Activated CD8-positive, alpha-beta memory T cell treated with anti-CD3 and anti-CD28 coated beads for 4 hours (primary cell): ENCODE measurements around the gene SMIM34.
"Not testable (repeated sequence)": the region's sequence is repeated elsewhere in the genome, so short reads cannot be mapped to it uniquely, and the experiment has no call there.

Experiments used
- DNase-seq, 2 donors: peaks; one replicate each; pipeline ENCODE4 v3.0.0-alpha.2; 2020; ENCODE audit warnings: low read depth in 2 of 2

Gene SMIM34, protein sequence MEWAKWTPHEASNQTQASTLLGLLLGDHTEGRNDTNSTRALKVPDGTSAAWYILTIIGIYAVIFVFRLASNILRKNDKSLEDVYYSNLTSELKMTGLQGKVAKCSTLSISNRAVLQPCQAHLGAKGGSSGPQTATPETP

GRCh38 chr21:34423805-34424204, at the start of gene SMIM34:
TSS of gene SMIM34 (minus strand) at chr21:34423951. CDS start at chr21:34423839, 112 bp downstream.
- not testable (repeated sequence) for DNase-seq

- not testable (repeated sequence) for DNase-seq
These were observed 43.6 kb upstream of the SMIM34 start for GRCh38 chr21:34467333-34467732.

- not testable (repeated sequence) for DNase-seq
These were observed 35.7 kb upstream of the SMIM34 start for GRCh38 chr21:34459426-34459825.

GRCh38 chr21:34458266-34458665, 34.5 kb upstream of the SMIM34 start:
- DNase-seq: not testable (repeated sequence)

GRCh38 chr21:34456180-34456579, 32.4 kb upstream of the SMIM34 start:
- not testable (repeated sequence) for DNase-seq

GRCh38 chr21:34455628-34456027, 31.9 kb upstream of the SMIM34 start:
- not testable (repeated sequence) for DNase-seq

- not testable (repeated sequence) for DNase-seq
These were observed 23.3 kb upstream of the SMIM34 start for GRCh38 chr21:34447018-34447417.

DNA sequence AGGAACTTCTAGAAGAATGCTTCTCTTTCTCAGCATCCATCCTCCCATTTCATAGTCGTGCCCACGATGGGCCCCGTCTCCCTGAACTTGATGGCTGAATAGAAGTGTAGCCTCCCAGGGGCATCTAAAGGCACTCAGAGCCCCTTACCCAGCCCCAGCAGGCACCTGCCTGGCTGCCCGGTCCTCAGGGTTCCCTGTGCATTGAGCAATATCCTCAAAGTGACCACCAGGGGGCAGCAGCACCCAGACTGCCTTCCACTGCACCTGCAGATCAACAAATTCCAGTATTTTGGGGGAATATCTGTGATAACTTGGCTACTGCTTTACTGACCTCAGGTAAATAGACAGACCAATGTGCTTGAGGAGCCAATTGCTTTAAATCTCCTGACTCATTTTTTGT, 19.7 kb upstream of the SMIM34 start:
- not testable (repeated sequence) for DNase-seq

GRCh38 chr21:34429710-34430109, 6.0 kb upstream of the SMIM34 start:
- not testable (repeated sequence) for DNase-seq

DNA sequence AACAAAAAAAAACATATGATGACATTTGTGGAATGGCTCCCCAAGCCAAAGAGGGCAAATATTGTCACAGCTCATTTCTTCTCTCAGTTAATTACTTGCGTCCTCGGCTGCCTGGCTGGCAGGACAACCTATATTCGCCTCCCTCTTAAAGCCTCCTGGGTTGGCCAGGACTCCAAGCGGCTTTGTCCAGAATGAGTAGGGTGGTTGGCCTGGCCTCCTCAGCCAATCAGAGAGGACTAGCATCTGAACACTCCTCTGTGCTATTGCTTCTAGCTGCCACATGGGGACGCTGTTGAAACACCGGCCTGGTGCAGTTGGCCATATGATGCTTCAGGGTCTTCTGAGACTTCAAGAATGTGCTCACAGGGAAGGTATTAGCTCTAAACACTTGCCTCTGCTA, 4.7 kb upstream of the SMIM34 start:
- DNase-seq: not testable (repeated sequence)

DNA sequence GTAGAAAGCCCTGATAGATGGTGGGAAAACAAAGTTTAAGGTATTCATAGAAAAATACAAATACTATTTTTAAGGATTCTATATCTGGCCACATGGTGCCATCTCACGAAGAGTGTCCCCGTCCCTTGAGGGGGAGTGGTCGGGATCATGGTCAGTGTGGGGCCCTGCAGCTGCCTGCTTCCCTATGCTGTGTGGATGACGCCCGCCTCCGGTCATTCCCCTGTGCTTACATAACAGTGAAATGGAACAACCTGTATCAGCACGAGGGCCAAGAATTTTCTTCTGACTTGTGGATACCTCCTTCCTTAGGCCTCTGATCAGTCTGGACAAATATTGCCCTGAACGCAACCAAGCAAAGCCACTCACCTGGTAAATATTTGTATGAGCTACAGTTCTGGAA, 3.6 kb upstream of the SMIM34 start:
- DNase-seq: not testable (repeated sequence)

DNA sequence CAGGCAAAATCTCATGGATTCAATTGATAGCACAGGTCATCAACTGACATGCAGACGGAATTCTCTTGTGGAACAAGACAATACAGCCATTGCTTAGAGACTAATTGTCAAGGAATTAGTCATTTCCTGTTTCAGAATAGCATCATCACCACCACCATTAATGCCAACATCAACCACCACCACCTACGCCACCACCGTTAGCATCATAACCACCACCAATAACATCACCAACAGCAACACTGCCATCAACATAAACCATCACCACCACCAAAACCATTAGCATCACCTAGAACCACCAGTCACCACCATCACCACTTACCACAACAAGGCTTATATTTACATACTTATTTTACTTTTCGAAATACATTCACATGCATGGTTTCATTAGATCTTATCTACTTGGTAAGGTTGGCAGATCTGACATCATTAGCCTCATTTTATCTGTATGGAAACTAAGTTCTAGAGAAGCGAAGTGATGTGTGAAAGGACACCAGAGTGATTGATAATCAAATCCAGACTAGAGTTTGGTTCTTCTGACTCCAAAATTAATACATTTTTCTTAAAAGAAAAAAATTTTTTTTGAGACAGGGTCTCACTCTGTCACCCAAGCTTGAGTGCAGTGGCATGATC, 6.2 kb downstream of the SMIM34 start:
- DNase-seq: not testable (repeated sequence)

DNA sequence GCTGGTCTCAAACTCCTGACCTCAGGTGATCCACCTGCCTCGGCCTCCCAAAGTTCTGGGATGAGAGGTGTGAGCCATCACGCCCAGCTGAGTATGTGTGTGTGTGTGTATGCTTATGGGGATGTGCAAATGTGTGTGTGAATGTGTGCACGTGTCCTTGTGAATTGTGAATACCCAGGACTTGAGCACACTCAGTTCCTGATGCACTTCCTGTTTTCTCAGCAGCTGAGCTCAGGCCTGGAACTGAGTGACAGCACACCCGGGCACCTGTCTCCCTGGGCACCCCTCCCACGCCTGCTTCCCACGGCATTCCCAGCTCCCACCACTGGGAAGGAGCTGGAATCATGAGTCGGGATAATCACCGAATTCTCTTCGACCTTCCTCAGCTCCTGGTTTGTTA, 16.5 kb downstream of the SMIM34 start:
- not testable (repeated sequence) for DNase-seq

DNA sequence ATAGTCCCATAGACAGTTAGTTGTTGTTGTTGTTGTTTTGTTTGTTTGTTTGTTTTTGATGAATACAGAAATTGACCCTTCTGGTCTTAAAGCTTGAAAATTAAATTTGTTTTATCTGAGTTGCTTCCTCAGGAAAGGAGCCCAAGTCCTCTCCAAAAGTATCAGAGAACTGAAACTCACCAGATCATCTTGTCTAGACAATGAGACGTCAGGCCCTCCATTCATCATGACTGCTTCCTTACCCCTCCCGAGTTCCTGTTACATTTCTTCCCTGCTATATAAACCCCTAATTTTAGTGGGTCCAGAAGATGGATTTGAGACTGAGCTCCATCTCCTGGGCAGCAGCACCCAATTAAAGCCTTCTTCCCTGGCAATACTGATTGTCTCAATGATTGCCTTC, 17.1 kb downstream of the SMIM34 start:
- not testable (repeated sequence) for DNase-seq

- not testable (repeated sequence) for DNase-seq
These were observed 17.6 kb downstream of the SMIM34 start for GRCh38 chr21:34406102-34406501.

GRCh38 chr21:34405686-34406085, 18.1 kb downstream of the SMIM34 start:
- DNase-seq: not testable (repeated sequence)

DNA sequence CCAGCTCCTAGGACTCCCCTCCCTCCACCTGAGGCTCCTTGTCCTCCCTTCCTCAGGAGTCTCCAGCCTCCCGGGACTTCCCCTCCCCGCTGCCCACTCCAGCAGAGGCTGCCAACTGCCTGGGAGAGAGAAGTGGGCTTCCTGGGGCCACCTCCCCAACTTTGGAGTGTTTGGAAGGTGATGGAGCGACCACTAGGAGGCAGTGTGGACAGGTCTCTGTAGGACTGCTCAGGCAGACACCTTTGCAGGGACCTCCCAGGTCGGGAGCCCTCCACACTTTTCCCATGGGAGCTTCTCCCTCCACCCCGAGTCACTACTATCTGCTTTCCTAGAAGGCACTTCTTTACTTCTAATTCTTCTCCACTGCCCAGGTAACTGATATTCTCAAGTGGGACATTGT, 19.0 kb downstream of the SMIM34 start:
- not testable (repeated sequence) for DNase-seq

GRCh38 chr21:34400522-34400921, 23.2 kb downstream of the SMIM34 start:
- DNase-seq: not testable (repeated sequence)

GRCh38 chr21:34383724-34384415, 39.9 kb downstream of the SMIM34 start:
- DNase-seq: not testable (repeated sequence)

DNA sequence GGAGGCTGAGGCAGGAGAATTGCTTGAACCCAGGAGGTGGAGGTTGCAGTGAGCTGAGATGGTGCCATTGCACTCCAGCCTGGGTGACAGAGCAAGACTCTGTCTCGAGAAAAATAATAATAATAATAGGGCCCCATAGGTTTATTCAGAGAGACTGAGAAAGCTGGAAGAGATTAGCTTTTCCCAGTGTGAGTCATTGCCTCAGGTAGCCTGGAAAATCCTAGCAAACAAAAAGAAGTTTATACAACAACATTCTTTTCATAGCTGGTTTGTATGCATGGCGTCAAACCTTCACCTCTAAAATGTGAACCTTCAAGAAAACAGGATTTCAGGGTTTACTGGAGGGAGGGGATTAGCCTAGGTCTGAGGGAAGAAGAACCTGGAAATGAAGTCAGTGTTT, 40.6 kb downstream of the SMIM34 start:
- not testable (repeated sequence) for DNase-seq

- DNase-seq: not testable (repeated sequence)
These were observed 48.2 kb downstream of the SMIM34 start for GRCh38 chr21:34375619-34375972.

- DNase-seq: not testable (repeated sequence)
These were observed 48.7 kb downstream of the SMIM34 start, which contains the start of gene SMIM11 for GRCh38 chr21:34374940-34375618. TSS of gene SMIM11 (plus strand) at chr21:34375507. CDS start at chr21:34379505, 3,998 bp downstream.
